NCI-H2029 (cell line): ENCODE results near the gene TEX13D.

Experiments used
- DNase-seq: peaks from one replicate; lab custom pipeline; 2025; lab: John Stamatoyannopoulos, UW

The TEX13D gene

DNA sequence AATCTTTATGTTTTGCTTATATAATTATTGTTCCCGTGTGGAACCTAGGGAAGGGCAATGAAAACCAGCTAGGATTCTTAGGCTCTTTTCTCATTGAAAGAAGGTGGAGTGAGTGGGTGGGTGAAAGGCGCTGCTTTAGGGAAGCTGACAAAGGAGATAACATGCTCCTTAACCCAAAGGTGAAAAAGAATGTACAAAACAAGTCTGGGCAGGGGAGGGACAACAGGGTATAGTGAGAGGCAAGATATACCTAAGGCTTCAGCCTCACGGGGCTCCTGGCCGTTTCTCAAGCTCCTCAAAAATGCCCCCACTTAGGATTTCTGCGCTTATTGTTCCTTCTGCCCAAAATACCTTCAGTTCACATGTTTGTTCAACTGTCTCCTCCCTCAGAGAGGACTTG, 15.7 kb downstream of the TEX13D start:
- DNase-seq, result no peak

GRCh38 chrX:124348885-124349453, 16.5 kb downstream of the TEX13D start:
- DNase-seq, result no peak

DNA sequence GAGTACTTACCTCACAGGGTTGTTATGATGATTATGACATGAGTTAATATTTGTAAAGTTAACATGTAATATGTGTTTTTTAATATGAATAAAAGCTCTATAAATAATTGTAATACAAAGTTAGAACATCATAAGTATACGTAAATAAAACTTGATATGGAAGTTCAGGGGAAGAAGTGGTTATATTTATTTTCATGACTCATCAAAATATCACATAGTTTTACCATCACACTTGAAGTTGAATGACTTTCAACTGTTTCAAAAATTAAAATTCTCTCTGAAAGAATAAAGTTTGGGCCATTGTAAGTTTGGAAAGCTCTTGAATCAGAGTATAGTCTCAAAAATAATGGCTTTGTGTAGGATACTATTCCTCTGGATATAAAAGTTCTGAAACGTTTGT, 22.2 kb downstream of the TEX13D start:
- no peak for DNase-seq

GRCh38 chrX:124358800-124359383, 26.4 kb downstream of the TEX13D start:
- DNase-seq, result no peak

DNA sequence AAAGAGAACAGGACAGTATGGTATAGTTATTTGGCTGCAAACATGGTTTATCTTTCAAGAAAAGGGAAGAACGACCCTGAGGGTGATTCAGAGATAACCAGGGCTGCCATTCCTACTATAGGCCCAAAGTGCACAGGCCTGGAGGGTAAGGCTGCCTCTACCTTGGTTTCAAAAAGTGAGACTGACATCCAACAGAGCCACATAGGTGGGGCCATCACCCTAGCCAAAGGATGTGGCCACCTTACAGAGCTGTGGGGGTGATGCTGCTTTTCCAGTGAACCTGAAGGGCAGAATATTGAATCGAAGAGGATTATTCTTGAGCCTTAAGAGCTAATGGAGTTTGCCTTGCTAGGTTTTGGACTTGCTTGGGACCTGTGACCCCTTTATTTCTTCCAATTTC, 29.6 kb downstream of the TEX13D start:
- no peak for DNase-seq

DNA sequence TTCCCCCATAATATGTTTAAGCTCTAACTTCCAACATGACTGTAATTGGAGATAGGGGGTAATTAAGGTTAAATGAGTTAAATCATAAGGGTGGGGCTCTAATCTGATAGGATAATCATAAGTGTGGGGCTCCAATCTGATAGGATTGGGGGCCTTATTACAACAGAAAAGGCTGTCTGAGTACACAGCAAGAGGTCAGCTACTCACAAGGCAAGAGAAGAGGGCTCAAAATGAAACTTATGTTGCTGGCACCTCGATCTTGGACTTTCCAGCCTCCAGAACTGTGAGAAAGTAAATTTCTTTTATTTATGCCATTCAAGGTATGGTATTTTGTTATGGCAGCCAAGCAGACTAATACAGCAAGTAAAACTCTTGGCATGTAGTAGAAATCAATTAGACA, 30.3 kb downstream of the TEX13D start:
- DNase-seq, result no peak

DNA sequence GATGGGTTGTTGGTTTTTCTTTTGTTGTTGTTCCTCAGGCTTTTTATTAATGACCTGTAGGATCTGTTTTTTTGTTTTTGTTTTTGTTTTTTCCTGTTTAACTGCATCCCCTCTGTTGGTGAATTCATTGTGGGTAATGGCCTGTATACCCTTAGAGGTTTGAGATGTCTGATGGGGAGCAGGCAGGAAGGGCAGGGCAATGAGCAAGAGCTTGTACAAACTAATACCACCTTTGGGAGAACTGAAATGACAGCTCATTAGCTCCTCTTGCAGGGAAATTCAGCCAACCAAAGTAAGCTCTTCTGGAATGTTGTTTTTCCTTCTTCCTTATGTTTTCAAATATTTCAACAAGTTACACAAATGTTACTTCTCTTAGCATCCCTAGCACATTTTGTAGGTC, 37.3 kb downstream of the TEX13D start:
- no peak for DNase-seq

DNA sequence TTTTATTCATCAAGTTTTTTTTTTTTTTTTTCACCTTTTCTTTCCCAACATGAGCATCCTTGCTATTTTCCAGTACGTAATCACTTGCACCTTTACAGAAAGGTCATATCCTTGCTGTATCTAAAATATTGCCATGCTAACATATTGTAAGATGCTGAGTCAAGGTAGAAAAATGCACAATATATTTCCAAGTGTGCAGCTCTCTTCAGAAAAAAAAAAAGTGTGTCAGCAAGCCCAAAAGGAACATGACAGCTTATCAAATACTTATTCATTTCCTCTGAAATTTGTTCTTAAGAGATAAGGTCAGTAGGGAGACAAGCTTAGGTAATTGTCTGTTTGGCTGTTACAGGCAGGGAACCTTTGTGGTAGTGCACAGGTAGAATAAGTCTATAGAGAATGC, 40.9 kb downstream of the TEX13D start:
- DNase-seq, result no peak

GRCh38 chrX:124378643-124379042, 46.2 kb downstream of the TEX13D start:
- no peak for DNase-seq

GRCh38 chrX:124383354-124383753, 50.9 kb downstream of the TEX13D start:
- DNase-seq, result no peak

DNA sequence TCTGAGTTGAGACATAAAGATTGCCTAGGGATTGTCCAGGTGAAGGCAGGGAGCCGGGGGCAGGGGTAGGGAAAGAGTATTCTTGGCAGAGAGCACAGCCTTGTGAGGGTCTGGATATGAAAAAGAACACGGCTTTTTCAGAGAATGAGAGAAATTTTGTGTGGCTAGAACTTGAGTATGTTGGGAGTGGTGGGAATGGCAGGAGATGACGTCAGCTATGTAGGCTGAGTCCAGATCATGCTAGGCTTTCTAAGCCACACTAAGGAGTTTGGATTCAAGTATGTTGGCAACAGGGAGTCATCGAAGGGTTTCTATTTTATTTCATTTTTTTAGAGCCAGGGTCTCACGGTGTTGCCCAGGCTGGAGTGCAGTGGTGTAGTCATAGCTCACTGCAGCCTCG, 53.9 kb downstream of the TEX13D start:
- DNase-seq, result no peak
